DOHH2 (cell line): ENCODE data around the gene MRTFA.

Experiments used
- H3F3A ChIP-seq: fragments of 200-600 bp; sonication (generic), shearing (Covaris generic); 2 replicates; pipeline ENCODE4 v1.6.0; 2016; ENCODE audit warnings: antibody characterized with exemption, mild to moderate bottlenecking; ENCODE audit not compliant: control insufficient read depth, insufficient read depth
- H3K27ac ChIP-seq: fragments of 200-600 bp; sonication (generic); 2 replicates; pipeline ENCODE4 v1.5.1; 2014; ENCODE audit warnings: low read depth, mild to moderate bottlenecking, low read length, moderate library complexity
- H3K27me3 ChIP-seq: fragments of 200-600 bp; sonication (generic); 2 replicates; pipeline ENCODE4 v1.6.1; 2014; ENCODE audit warnings: mild to moderate bottlenecking, low read length, mixed read lengths; ENCODE audit not compliant: control insufficient read depth
- H3K36me3 ChIP-seq: fragments of 200-600 bp; sonication (generic); 2 replicates; pipeline ENCODE4 v1.6.1; 2014; ENCODE audit warnings: mild to moderate bottlenecking, low read length, moderate library complexity, mixed read lengths; ENCODE audit not compliant: control insufficient read depth
- H3K4me1 ChIP-seq: fragments of 200-600 bp; sonication (generic); 2 replicates; pipeline ENCODE4 v1.6.1; 2014; ENCODE audit warnings: mild to moderate bottlenecking, low read length, mixed read lengths; ENCODE audit not compliant: control insufficient read depth
- H3K4me2 ChIP-seq: fragments of 200-600 bp; sonication (generic); 2 replicates; pipeline ENCODE4 v1.6.0; 2014; ENCODE audit warnings: mild to moderate bottlenecking, low read length, moderate library complexity
- H3K4me3 ChIP-seq: fragments of 200-600 bp; sonication (generic); 2 replicates; pipeline ENCODE4 v1.5.1; 2014; ENCODE audit warnings: mild to moderate bottlenecking, low read length, mixed read lengths
- H3K79me2 ChIP-seq: fragments of 200-600 bp; sonication (generic); 2 replicates; pipeline ENCODE4 v1.6.1; 2014; ENCODE audit warnings: mild to moderate bottlenecking, low read length, mixed read lengths; ENCODE audit not compliant: control insufficient read depth
- H3K9me2 ChIP-seq: fragments of 200-600 bp; sonication (generic); replicated peaks from 2 replicates; pipeline ENCODE4 v1.6.1; 2014; ENCODE audit warnings: mild to moderate bottlenecking, low read length, mixed read lengths; ENCODE audit not compliant: control insufficient read depth
- H3K9me3 ChIP-seq: fragments of 200-600 bp; sonication (generic); 2 replicates; pipeline ENCODE4 v1.6.1; 2014; ENCODE audit warnings: antibody characterized with exemption, low read length, mixed read lengths; ENCODE audit not compliant: control insufficient read depth, insufficient read depth
- H4K20me1 ChIP-seq: fragments of 200-600 bp; sonication (generic); 2 replicates; pipeline ENCODE4 v1.6.0; 2014; ENCODE audit warnings: low read depth, mild to moderate bottlenecking, antibody characterized with exemption, low read length, moderate library complexity; ENCODE audit not compliant: control insufficient read depth, insufficient read depth
- CTCF ChIP-seq: fragments of 200-600 bp; sonication (generic); IDR thresholded peaks from one replicate; pipeline ENCODE4 v1.5.1; 2014; ENCODE audit warnings: antibody characterized with exemption, mild to moderate bottlenecking, low read depth, low read length; ENCODE audit not compliant: poor library complexity, severe bottlenecking
- EZH2phosphoT487 ChIP-seq: fragments of 200-600 bp; sonication (generic); IDR thresholded peaks from 2 replicates; pipeline ENCODE4 v1.6.1; 2017; ENCODE audit warnings: borderline replicate concordance, mild to moderate bottlenecking, antibody characterized with exemption, low read length, moderate library complexity, mixed read lengths

MRTFA gene

GRCh38 chr22:40425082-40425481, 211.4 kb downstream of the MRTFA start:
- no peak overlapping the region for H3K27ac ChIP-seq
- no peaks in the 10 kb centered on the region for H3K27me3 ChIP-seq
- no peaks in the 10 kb centered on the region for H4K20me1 ChIP-seq
- no peak overlapping the region for H3K4me3 ChIP-seq
- no peaks in the 10 kb centered on the region; the same call in 1 of the 2 replicates for H3F3A ChIP-seq
- H3K4me2 ChIP-seq: no peak overlapping the region
- peaks cover 21% of the 10 kb centered on the region for H3K79me2 ChIP-seq
- no peaks in the 10 kb centered on the region for H3K9me2 ChIP-seq
- H3K9me3 ChIP-seq: no peaks in the 10 kb centered on the region
- peaks cover 47% of the 10 kb centered on the region for H3K4me1 ChIP-seq
- H3K36me3 ChIP-seq: peaks cover 100% of the 10 kb centered on the region
- TF ChIP-seq CTCF: no peak
- TF ChIP-seq EZH2phosphoT487: no peak

GRCh38 chr22:40423882-40424640, 212.5 kb downstream of the MRTFA start:
- Histone ChIP-seq H3K4me3 (no peak overlapping the region), H3K79me2 (peaks cover 14% of the 10 kb centered on the region; the same call in 1 of the 2 replicates), H3K4me2 (no peak overlapping the region), H3K36me3 (peaks cover 100% of the 10 kb centered on the region), H3K9me3 (no peaks in the 10 kb centered on the region), H3K4me1 (peaks cover 46% of the 10 kb centered on the region), H4K20me1 (no peaks in the 10 kb centered on the region), H3K9me2 (no peaks in the 10 kb centered on the region), H3F3A (no peaks in the 10 kb centered on the region; the same call in 1 of the 2 replicates), H3K27ac (no peak overlapping the region), H3K27me3 (no peaks in the 10 kb centered on the region)
- no peak for TF ChIP-seq CTCF
- no peak for TF ChIP-seq EZH2phosphoT487

GRCh38 chr22:40423310-40423688, 213.2 kb downstream of the MRTFA start:
- no peaks in the 10 kb centered on the region for H3K27me3 ChIP-seq
- H3K36me3 ChIP-seq: peaks cover 96% of the 10 kb centered on the region
- no peak overlapping the region for H3K4me3 ChIP-seq
- no peaks in the 10 kb centered on the region for H3K9me2 ChIP-seq
- H3K4me2 ChIP-seq: no peak overlapping the region
- H3K9me3 ChIP-seq: no peaks in the 10 kb centered on the region
- TF ChIP-seq CTCF: no peak
- 0 out of 2 replicates have a peak, but pooled peaks cover 9% of the 10 kb centered on the region for H3K79me2 ChIP-seq
- no peaks in the 10 kb centered on the region for H4K20me1 ChIP-seq
- H3K27ac ChIP-seq: no peak overlapping the region
- no peaks in the 10 kb centered on the region; the same call in 1 of the 2 replicates for H3F3A ChIP-seq
- H3K4me1 ChIP-seq: peaks cover 51% of the 10 kb centered on the region
